ENCODE results near the gene IFI16.

IFI16 gene

DNA sequence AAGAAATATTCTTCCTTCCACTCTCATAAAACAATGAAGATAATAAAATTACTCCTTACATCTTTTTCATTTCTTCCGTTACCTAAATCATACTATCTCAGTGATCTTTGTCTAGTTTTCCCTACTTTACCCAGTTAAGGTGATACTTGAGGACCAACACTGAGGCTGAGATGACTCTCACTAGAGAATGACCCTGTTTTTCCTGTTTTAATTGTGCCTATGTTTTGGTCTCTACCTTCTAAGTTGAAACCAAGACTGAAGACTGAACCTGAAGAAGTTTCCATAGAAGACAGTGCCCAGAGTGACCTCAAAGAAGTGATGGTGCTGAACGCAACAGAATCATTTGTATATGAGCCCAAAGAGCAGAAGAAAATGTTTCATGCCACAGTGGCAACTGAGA, 41.7 kb downstream of the IFI16 start:
- no peak for DNase-seq (ENCODE audit: low read depth)
- TF ChIP-seq, protein P1, sequence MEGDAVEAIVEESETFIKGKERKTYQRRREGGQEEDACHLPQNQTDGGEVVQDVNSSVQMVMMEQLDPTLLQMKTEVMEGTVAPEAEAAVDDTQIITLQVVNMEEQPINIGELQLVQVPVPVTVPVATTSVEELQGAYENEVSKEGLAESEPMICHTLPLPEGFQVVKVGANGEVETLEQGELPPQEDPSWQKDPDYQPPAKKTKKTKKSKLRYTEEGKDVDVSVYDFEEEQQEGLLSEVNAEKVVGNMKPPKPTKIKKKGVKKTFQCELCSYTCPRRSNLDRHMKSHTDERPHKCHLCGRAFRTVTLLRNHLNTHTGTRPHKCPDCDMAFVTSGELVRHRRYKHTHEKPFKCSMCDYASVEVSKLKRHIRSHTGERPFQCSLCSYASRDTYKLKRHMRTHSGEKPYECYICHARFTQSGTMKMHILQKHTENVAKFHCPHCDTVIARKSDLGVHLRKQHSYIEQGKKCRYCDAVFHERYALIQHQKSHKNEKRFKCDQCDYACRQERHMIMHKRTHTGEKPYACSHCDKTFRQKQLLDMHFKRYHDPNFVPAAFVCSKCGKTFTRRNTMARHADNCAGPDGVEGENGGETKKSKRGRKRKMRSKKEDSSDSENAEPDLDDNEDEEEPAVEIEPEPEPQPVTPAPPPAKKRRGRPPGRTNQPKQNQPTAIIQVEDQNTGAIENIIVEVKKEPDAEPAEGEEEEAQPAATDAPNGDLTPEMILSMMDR (IDR thresholded peaks at IDR 0.05; ENCODE audit: control insufficient read depth, insufficient read depth, low read depth, low read length, missing control alignments) = no peak
- no peak overlapping the region for H3K4me3 ChIP-seq (ENCODE audit: control insufficient read depth, low read depth, low read length)

DNA sequence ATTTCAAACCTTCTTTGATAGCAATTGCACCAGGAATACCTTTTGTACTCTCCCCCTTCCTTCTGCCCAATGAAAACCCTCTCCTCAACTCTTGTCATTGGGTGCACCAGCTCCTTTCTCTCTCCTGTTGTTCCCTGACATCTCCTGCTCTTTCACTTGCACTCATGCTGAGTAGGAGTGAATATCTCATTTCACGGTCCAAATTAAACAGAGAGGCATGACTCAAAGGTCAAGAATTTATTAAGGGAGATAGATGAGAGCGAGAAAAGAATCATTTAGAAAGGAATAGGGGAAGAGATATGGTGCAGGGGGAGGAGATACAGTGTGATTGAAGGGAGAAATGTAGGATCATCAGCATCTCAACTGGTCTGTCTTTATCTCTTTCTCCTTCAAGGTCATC, 44.7 kb downstream of the IFI16 start:
- TF ChIP-seq, protein P1 (IDR thresholded peaks at IDR 0.05; ENCODE audit: control insufficient read depth, insufficient read depth, low read depth, low read length, missing control alignments) = no peak
- H3K4me3 ChIP-seq (ENCODE audit: control insufficient read depth, low read depth, low read length) = no peak overlapping the region
- DNase-seq (ENCODE audit: low read depth) = no peak

DNA sequence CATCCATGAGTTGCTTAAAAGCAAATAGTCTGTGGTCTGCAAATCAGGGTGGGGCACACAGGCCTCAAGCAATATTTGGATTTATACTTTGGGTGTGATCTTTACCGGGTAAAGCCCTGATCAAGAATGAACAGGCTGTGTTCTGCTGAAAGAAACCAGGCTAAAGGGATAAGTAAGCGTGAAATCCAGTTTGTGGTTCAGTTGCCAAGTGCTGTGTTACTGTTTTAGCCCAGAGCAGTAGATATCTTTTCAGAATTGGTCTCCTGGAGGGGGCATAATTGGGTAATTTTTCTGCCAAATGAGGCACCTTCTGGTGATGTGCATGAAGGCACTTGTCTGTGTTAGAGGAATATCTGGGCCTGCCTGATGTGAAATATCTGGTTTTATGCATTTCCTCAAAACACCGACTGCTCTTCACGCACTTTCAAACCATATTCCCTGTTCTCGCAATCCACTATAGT, 45.5 kb downstream of the IFI16 start:
- DNase-seq (ENCODE audit: low read depth) = no peak
- TF ChIP-seq, protein P1 (IDR thresholded peaks at IDR 0.05; ENCODE audit: control insufficient read depth, insufficient read depth, low read depth, low read length, missing control alignments) = no peak

GRCh38 chr1:159056069-159056698, 46.5 kb downstream of the IFI16 start:
- no peak overlapping the region for H3K4me3 ChIP-seq (ENCODE audit: control insufficient read depth, low read depth, low read length)
- no peak for DNase-seq (ENCODE audit: low read depth)
- TF ChIP-seq, protein P1 (IDR thresholded peaks at IDR 0.05; ENCODE audit: control insufficient read depth, insufficient read depth, low read depth, low read length, missing control alignments) = no peak

More for the DNA sequence above, 45.5 kb downstream of the IFI16 start:
- H3K4me3 ChIP-seq (ENCODE audit: control insufficient read depth, low read depth, low read length) = no peak overlapping the region

DNA sequence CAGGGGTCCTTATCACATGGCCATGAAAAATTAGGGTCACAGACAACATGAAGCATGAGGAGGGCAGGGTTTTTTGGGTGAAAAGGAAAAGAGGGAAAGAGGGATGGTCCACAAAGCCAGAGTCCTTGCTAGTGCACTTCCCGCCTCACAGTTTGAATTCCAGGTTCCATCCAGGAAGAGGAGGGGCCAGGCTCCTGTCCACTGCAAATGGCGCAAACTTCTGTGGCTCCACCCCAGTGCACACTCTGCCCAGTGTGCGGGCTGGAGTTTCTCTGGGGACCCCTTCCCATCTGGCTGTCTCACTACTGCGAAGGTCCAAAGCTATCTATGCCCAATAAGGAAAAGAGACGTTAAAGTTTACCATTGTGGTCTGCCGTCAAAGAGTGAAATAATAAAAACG, 49.0 kb downstream of the IFI16 start:
- DNase-seq (ENCODE audit: low read depth) = no peak
- TF ChIP-seq, protein P1 (IDR thresholded peaks at IDR 0.05; ENCODE audit: control insufficient read depth, insufficient read depth, low read depth, low read length, missing control alignments) = no peak
- no peak overlapping the region for H3K4me3 ChIP-seq (ENCODE audit: control insufficient read depth, low read depth, low read length)

DNA sequence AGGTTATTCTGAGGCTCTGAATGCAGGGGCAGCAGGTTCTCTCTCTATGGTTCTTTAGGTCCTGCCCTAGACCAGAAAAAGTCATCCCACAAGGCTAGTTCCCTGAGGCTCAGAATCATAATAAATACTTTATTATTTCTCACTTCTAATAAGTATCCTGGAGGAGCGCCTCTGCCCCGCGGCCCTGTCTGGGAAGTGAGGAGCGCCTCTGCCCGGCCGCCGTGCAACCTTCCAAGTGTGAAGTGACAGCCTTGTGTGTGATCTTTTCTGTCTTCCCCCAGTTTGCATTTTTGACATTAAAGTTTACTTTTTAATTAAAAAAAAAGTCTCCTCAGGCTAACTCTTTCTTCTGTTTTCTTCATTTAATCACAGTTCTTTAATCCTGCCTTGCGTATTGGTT, 55.4 kb downstream of the IFI16 start:
- DNase-seq (ENCODE audit: low read depth) = no peak
- TF ChIP-seq, protein P1 (IDR thresholded peaks at IDR 0.05; ENCODE audit: control insufficient read depth, insufficient read depth, low read depth, low read length, missing control alignments) = no peak
- no peak overlapping the region for H3K4me3 ChIP-seq (ENCODE audit: control insufficient read depth, low read depth, low read length)
